Measurements from ENCODE around the gene RNF169. TPM values are rescaled to one million over a fixed set of nuclear protein-coding genes. Genes with fewer than 3 reads are reported as not detected.

The RNF169 gene
- total and polyA plus RNA-seq, 4 donors, result 0.60 to 11.0 (median 5.1) TPM

DNA sequence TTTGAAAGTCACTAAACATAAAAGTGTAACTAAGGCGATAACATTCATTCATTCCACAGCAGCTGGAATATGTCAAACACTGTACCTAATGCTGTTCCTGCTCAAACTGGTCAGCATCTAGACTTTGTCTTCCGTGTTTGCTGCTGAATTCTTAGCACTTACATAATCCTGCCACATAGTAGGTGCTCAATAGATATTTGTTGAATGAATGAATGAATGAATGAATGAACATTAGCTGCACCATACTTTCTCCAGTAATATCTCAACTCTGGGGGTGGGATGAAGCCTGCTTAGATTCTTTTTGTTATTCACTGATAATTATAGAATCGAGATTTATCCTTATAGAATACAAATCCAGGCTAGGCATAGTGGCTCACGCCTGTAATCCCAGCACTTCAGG is 6.6 kb upstream of the RNF169 start:
- DNase-seq (ENCODE audit: low spot score), result no peak
- Histone ChIP-seq H3K4me3 (ENCODE audit: low read depth in 1 of 3, low read length in 3 of 3) (no peak overlapping the region), H3K36me3 (ENCODE audit: control insufficient read depth in 4 of 4, insufficient read depth in 3 of 4, low read depth in 1 of 4, low read length in 3 of 4) (no peaks in the 10 kb centered on the region), H3K9me3 (ENCODE audit: control insufficient read depth in 4 of 4, low read length in 3 of 4) (no peaks in the 10 kb centered on the region), H3K27me3 (ENCODE audit: control insufficient read depth in 4 of 4, insufficient read depth in 4 of 4, low read length in 3 of 4) (no peaks in the 10 kb centered on the region), H3K4me1 (ENCODE audit: control insufficient read depth in 4 of 4, insufficient read depth in 4 of 4, low read length in 3 of 4) (no peaks in the 10 kb centered on the region), H3K27ac (ENCODE audit: low read depth in 1 of 2, low read length in 2 of 2) (no peak overlapping the region), H3K9ac (ENCODE audit: low read depth in 1 of 2, low read length in 2 of 2) (no peak overlapping the region)
- WGBS, result 93% methylated on average over 4 of the region's 4 CpGs
- TF ChIP-seq TAF1 (conservative IDR thresholded peaks at IDR 0.05) (no peak), CTCF (IDR thresholded peaks at IDR 0.05; ENCODE audit: low read depth, low read length, missing input control) (no peak), RAD21 (IDR thresholded peaks at IDR 0.05) (no peak), FOXA1 (IDR thresholded peaks at IDR 0.05) (no peak), YY1 (IDR thresholded peaks at IDR 0.05) (no peak), FOXA2 (IDR thresholded peaks at IDR 0.05) (no peak)

GRCh38 chr11:74743640-74744039 is 5.0 kb upstream of the RNF169 start:
- DNase-seq (ENCODE audit: low spot score), result no peak
- no peak overlapping the region for H3K27ac ChIP-seq (ENCODE audit: low read depth in 1 of 2, low read length in 2 of 2)
- no peaks in the 10 kb centered on the region for H3K9me3 ChIP-seq (ENCODE audit: control insufficient read depth in 4 of 4, low read length in 3 of 4)
- TF ChIP-seq, protein P1, sequence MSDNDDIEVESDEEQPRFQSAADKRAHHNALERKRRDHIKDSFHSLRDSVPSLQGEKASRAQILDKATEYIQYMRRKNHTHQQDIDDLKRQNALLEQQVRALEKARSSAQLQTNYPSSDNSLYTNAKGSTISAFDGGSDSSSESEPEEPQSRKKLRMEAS (IDR thresholded peaks at IDR 0.05), result no peak
- TF ChIP-seq RXRA (IDR thresholded peaks at IDR 0.05), result no peak
- no peak for TF ChIP-seq SP1 (IDR thresholded peaks at IDR 0.05)
- peaks cover 0 to 7% (median 0%) of the 10 kb centered on the region in 4 donors for H3K4me1 ChIP-seq (ENCODE audit: control insufficient read depth in 4 of 4, insufficient read depth in 4 of 4, low read length in 3 of 4)
- H3K36me3 ChIP-seq (ENCODE audit: control insufficient read depth in 4 of 4, insufficient read depth in 3 of 4, low read depth in 1 of 4, low read length in 3 of 4), result no peaks in the 10 kb centered on the region
- no peak overlapping the region for H3K4me3 ChIP-seq (ENCODE audit: low read depth in 1 of 3, low read length in 3 of 3)
- no peaks in the 10 kb centered on the region for H3K27me3 ChIP-seq (ENCODE audit: control insufficient read depth in 4 of 4, insufficient read depth in 4 of 4, low read length in 3 of 4)
- H3K9ac ChIP-seq (ENCODE audit: low read depth in 1 of 2, low read length in 2 of 2), result no peak overlapping the region

DNA sequence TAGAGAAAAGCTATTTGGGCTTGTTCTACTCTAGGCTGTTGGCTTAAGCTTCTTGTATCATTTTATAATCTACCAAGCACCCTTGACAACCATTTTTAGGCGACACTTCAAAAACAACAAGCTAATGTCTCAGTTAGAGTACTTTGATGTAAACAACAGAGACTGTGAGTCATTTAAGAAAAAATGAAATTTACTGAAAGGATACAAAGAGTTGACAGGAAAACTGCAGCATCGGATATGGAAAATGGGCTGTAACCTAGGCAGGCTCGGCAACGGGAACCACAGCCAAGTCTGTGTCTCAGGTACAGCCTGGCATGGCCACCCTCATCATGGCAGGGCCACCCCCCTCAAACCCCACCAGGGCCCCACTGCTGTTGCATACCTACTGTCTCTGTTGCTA is 4.4 kb upstream of the RNF169 start:
- Histone ChIP-seq H3K4me1 (ENCODE audit: control insufficient read depth in 4 of 4, insufficient read depth in 4 of 4, low read length in 3 of 4) (peaks cover 0 to 7% (median 0%) of the 10 kb centered on the region in 4 donors), H3K27me3 (ENCODE audit: control insufficient read depth in 4 of 4, insufficient read depth in 4 of 4, low read length in 3 of 4) (no peaks in the 10 kb centered on the region), H3K27ac (ENCODE audit: low read depth in 1 of 2, low read length in 2 of 2) (no peak overlapping the region), H3K36me3 (ENCODE audit: control insufficient read depth in 4 of 4, insufficient read depth in 3 of 4, low read depth in 1 of 4, low read length in 3 of 4) (no peaks in the 10 kb centered on the region), H3K4me3 (ENCODE audit: low read depth in 1 of 3, low read length in 3 of 3) (no peak overlapping the region), H3K9me3 (ENCODE audit: control insufficient read depth in 4 of 4, low read length in 3 of 4) (no peaks in the 10 kb centered on the region), H3K9ac (ENCODE audit: low read depth in 1 of 2, low read length in 2 of 2) (no peak overlapping the region)
- no peak for DNase-seq (ENCODE audit: low spot score)
- 72% methylated on average over 4 of the region's 4 CpGs for WGBS
- TF ChIP-seq, protein P2, sequence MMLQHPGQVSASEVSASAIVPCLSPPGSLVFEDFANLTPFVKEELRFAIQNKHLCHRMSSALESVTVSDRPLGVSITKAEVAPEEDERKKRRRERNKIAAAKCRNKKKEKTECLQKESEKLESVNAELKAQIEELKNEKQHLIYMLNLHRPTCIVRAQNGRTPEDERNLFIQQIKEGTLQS (IDR thresholded peaks at IDR 0.05), result no peak
- no peak for TF ChIP-seq FOXA2 (IDR thresholded peaks at IDR 0.05)
- no peak for TF ChIP-seq NR2F2 (IDR thresholded peaks at IDR 0.05)
- no peak for TF ChIP-seq FOXA1 (IDR thresholded peaks at IDR 0.05)
- TF ChIP-seq CTCF (IDR thresholded peaks at IDR 0.05; ENCODE audit: low read depth, low read length, missing input control), result no peak
- TF ChIP-seq HNF4G (IDR thresholded peaks at IDR 0.05), result no peak
- TF ChIP-seq, protein P1 (IDR thresholded peaks at IDR 0.05), result no peak
- TF ChIP-seq RAD21 (IDR thresholded peaks at IDR 0.05), result no peak

Data from liver (tissue), 9 donors.